GM21737 (cell line): Measurements from ENCODE around the gene SLC25A40.
A peak's percentile ranks its signal among the peaks of the same experiment; 100 is the strongest.
"Not testable (repeated sequence)": the region's sequence is repeated elsewhere in the genome, so short reads cannot be mapped to it uniquely, and the experiment has no call there.

Source experiments
- ATAC-seq: cut with Tn5 transposase; IDR thresholded peaks from one replicate; pipeline ENCODE4 v1.9.1; 2021; ENCODE audit warnings: mild to moderate bottlenecking, moderate library complexity; ENCODE audit not compliant: unreplicated experiment

The SLC25A40 gene

GRCh38 chr7:87872346-87872745 is 3.8 kb downstream of the SLC25A40 start:
- ATAC-seq = no peak

DNA sequence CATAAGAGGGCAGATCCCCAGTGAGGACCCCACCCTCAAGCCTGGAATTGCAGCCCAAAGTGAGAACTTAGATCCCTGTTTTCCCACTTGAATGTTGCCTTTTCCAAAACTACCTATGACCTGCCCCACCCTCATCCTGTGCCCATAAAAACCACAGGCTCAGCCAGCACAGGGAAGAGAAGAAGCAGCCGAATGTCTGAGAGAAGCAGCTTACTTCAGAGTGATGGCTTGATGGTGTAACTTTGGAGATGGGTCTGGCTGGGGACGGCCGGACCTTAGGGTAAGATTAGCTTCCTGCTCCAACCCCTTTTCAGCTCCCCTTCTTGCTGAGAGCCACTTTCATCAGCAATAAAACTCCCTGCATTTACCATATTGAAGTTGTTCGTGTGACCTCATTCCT is 5.7 kb downstream of the SLC25A40 start:
- no peak for ATAC-seq

GRCh38 chr7:87866533-87866932 is 9.6 kb downstream of the SLC25A40 start:
- not testable (repeated sequence) for ATAC-seq

- no peak for ATAC-seq
Observed at GRCh38 chr7:87866089-87866488, 10.1 kb downstream of the SLC25A40 start.

DNA sequence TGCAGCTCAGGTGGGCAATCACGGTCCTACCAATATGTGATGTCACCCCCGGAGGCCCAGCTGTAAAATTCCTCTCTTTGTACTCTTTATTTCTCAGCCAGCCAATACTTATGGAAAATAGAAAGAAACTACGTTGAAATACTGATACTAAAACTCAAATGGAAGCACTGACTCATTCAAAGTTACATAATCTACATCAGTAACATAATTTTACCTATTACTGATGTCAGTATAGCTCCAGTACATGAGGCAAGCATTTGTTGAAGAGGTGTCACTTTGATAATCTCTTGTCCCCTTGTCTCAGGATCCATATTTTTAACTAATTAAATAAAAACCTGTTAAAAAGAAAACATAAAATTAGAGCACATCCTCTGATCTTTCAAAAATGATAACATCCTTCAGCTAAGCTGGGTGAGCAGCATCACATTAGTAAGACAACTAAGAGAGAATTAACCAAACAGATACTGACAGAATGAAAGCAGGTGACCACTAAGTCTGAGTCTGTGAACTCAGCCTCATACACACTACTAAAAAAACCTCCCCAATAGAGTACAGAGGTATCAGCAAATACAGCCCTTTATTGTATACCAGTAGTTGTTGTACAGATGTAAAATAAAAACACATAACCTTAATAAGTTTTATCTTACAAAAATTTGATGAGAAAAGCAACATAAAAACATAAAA is 17.6 kb downstream of the SLC25A40 start:
- ATAC-seq = no peak

GRCh38 chr7:87853237-87853864 is 22.8 kb downstream of the SLC25A40 start:
- no peak for ATAC-seq

DNA sequence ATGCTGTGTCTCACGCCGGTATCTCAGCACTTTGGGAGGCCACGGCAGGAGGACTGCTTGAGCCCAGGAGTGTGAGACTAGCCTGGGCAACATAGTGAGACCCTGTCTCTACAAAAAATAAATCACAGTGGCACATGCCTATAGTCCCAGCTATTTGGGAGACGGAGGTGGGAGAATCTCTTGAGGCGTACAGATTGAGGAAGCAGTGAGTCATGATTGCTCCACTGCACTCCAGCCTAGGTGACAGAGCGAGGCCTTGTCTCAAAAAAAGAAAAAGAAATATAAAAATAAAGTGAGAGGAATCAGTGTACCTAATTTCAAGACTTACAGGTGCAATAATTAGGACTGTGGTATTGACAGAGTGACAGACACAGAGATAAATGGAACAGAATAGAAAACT is 23.9 kb downstream of the SLC25A40 start:
- ATAC-seq = no peak

GRCh38 chr7:87850836-87851593 is 25.1 kb downstream of the SLC25A40 start:
- ATAC-seq = no peak

GRCh38 chr7:87837597-87837996 is 38.6 kb downstream of the SLC25A40 start:
- ATAC-seq = no peak

- no peak for ATAC-seq
Observed at GRCh38 chr7:87833130-87833529, 43.0 kb downstream of the SLC25A40 start.

GRCh38 chr7:87831097-87831496 is 45.1 kb downstream of the SLC25A40 start:
- no peak for ATAC-seq

DNA sequence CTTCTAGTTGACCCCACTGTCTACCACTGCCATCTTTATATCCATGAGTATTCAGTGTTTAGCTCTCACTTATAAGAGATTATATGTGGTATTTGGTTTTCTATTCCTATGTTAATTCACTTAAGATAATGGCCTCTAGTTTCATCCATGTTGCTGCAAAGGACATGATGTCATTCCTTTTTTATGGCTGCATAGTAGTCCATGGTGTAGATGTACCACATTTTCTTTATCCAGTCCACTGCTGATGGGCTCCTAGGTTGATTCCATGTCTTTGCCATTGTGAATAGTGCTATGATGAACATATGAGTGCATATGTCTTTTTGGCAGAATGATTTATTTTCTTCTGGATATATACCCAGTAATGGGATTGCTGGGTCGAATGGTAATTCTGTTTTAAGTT is 47.8 kb downstream of the SLC25A40 start:
- ATAC-seq = not testable (repeated sequence)

DNA sequence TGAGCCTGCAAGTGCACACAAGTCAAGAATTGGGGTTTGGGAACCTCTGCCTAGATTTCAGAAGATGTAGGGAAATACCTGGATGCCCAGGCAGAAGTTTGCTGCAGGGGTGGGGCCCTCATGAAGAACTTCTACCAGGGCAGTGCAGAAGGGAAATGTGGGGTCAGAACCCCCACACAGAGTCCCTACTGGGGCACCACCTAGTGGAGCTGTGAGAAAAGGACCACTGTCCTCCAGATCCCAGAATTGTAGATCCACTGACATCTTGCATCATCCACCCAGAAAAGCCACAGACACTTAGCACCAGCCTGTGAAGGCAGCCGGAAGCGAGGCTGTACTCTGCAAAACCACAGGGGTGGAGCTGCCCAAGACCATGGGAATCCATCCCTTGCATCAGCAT is 50.8 kb downstream of the SLC25A40 start:
- not testable (repeated sequence) for ATAC-seq

DNA sequence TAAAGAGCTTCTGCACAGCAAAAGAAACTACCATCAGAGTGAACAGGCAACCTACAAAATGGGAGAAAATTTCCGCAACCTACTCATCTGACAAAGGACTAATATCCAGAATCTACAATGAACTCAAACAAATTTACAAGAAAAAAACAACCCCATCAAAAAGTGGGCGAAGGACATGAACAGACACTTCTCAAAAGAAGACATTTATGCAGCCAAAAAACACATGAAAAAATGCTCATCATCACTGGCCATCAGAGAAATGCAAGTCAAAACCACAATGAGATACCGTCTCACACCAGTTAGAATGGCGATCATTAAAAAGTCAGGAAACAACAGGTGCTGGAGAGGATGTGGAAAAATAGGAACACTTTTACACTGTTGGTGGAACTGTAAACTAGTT is 54.1 kb downstream of the SLC25A40 start:
- not testable (repeated sequence) for ATAC-seq

GRCh38 chr7:87818336-87818735 is 57.8 kb downstream of the SLC25A40 start:
- ATAC-seq = no peak

DNA sequence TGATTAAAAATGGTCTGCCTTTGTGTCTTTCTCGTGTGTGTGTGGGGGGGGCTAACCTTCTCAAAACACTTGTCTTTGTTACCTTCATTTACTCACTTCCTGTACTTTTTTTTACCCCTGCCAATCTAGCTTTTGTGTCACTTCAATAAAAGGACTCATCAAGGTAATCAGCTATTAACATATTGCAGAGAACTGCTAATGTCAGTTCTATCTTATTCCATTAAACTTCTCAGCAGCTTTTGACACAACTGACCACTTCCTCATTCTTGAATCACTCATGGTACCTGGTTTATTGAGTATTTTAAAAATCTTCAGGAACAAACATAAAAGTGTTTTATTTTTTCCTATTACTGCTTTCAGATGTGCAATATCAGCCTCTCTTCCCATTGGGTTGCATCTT is 59.8 kb downstream of the SLC25A40 start:
- ATAC-seq = no peak

GRCh38 chr7:87810726-87811125 is 65.4 kb downstream of the SLC25A40 start:
- ATAC-seq = no peak

- ATAC-seq = no peak
Observed at GRCh38 chr7:87810130-87810529, 66.0 kb downstream of the SLC25A40 start.

- ATAC-seq = no peak
Observed at GRCh38 chr7:87806150-87806549, 70.0 kb downstream of the SLC25A40 start.

- ATAC-seq = peak; percentile 69
Observed at GRCh38 chr7:87797798-87798403, 78.3 kb downstream of the SLC25A40 start.

DNA sequence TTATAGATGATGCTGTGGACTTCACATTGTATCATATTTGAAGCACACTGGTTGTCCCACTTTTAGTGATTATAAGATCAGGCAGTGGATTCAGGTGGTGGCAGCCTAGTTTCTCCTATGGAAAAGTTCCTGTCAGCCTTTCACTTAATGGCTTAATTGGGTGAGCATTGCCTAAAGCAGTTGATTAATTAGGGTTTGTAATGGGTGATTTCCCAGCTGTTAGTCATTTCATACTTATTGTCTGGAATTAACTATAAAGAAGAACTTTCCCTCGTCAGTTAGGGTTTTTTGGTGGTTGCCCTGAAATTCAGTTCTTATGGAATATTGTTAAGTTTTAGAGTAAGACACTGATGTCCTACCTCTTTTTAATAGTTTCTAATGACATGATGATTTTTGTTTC is 78.8 kb downstream of the SLC25A40 start:
- no peak for ATAC-seq
